GM12878 (cell line): ENCODE data around the gene MNAT1. TPM values are rescaled to one million over a fixed set of nuclear protein-coding genes. Genes with fewer than 3 reads are reported as not detected.

Source experiments
- ATAC-seq: fragments of 200-7000 bp; cut with Tn5 transposase; 3 replicates; pipeline ENCODE4 v1.9.1; 2020; ENCODE audit warnings: mild to moderate bottlenecking, moderate library complexity
- BruUV-seq: library from RNA; stranded (reverse); fragments of 400-500 nt; replicated peaks from 2 replicates; lab custom pipeline; 2021; lab: Mats Ljungman, UMichigan
- CTCF ChIA-PET: fragments of 300-600 bp; sonication (Branson Sonifier 250); formaldehyde crosslinking; extraction: SDS; loops from one replicate; lab custom pipeline; 2021; ENCODE audit warnings: inconsistent platforms; lab: Yijun Ruan, JAX
- POLR2A ChIA-PET: fragments of 350-600 bp; formaldehyde crosslinking; extraction: SDS; loops from one replicate; lab custom pipeline; 2021; ENCODE audit warnings: inconsistent platforms; lab: Charles Lee
- RAD21 ChIA-PET: fragments of 300-600 bp; sonication (Branson Sonifier 250); formaldehyde crosslinking; loops from one replicate; lab custom pipeline; 2023; ENCODE audit warnings: antibody characterized with exemption; ENCODE audit not compliant: unreplicated experiment; lab: Charles Lee
- SMC1A ChIA-PET: fragments of 300-600 bp; sonication (Branson Sonifier 250); formaldehyde crosslinking; loops from one replicate; lab custom pipeline; 2023; ENCODE audit not compliant: unreplicated experiment, uncharacterized antibody; lab: Charles Lee
- DNase-seq: peaks from one replicate; pipeline ENCODE4 v3.0.0-alpha.2; 2011; ENCODE audit warnings: low read depth, low spot score
- FAIRE-seq: peaks from 3 replicates; lab custom pipeline; 2011; peaks lifted over from hg19 to GRCh38; lab: Jason Lieb, UNC
- H2AFZ ChIP-seq: 2 replicates; pipeline ENCODE4 v1.6.0; 2011; ENCODE audit warnings: low read depth, low read length, control low read depth; ENCODE audit not compliant: control insufficient read depth
- H3K27ac ChIP-seq: 2 replicates; pipeline ENCODE4 v1.5.1; 2011; ENCODE audit warnings: control low read depth; ENCODE audit not compliant: control insufficient read depth, insufficient read depth
- H3K27me3 ChIP-seq, 2 experiments: replicated peaks in 1 of 2; 2 replicates each; pipeline versions ENCODE4 v1.6.0 to v1.6.1; 2011; ENCODE audit warnings: low read length in 1 of 2; ENCODE audit not compliant: control insufficient read depth in 2 of 2, insufficient read depth in 2 of 2
- H3K36me3 ChIP-seq, 2 experiments: 2 replicates each; pipeline ENCODE4 v1.5.1; 2011; ENCODE audit warnings: low read length in 1 of 2; ENCODE audit not compliant: control insufficient read depth in 2 of 2, insufficient read depth in 2 of 2
- H3K4me1 ChIP-seq: 2 replicates; pipeline ENCODE4 v1.6.1; 2011; ENCODE audit warnings: mild to moderate bottlenecking, low read length, moderate library complexity, mixed read lengths; ENCODE audit not compliant: control insufficient read depth, insufficient read depth
- H3K4me2 ChIP-seq: 2 replicates; pipeline ENCODE4 v1.6.0; 2011; ENCODE audit warnings: control low read depth; ENCODE audit not compliant: control insufficient read depth, insufficient read depth
- H3K4me3 ChIP-seq: fragments of 200-600 bp; sonication (generic); 2 replicates; pipeline ENCODE4 v1.5.1; 2016
- H3K79me2 ChIP-seq: 2 replicates; pipeline ENCODE4 v1.6.0; 2011; ENCODE audit warnings: low read length; ENCODE audit not compliant: control insufficient read depth, insufficient read depth
- H3K9ac ChIP-seq: 2 replicates; pipeline ENCODE4 v1.8.0; 2011; ENCODE audit warnings: low read length, control low read depth, mixed read lengths; ENCODE audit not compliant: control insufficient read depth, insufficient read depth
- H3K9me3 ChIP-seq: replicated peaks from 3 replicates; pipeline ENCODE4 v1.5.1; 2011; ENCODE audit warnings: mild to moderate bottlenecking, low read length; ENCODE audit not compliant: control insufficient read depth, insufficient read depth
- H4K20me1 ChIP-seq: 2 replicates; pipeline ENCODE4 v1.6.0; 2011; ENCODE audit not compliant: control insufficient read depth, insufficient read depth
- BACH1 ChIP-seq: fragments of 450-650 bp; IDR thresholded peaks from 2 replicates; pipeline ENCODE4 v1.6.1; 2017; ENCODE audit warnings: mild to moderate bottlenecking, borderline replicate concordance
- CHD1 ChIP-seq: IDR thresholded peaks from 2 replicates; pipeline ENCODE4 v1.6.1; 2012; ENCODE audit warnings: low read depth, low read length, improper control_type of control experiment
- CTCF ChIP-seq, 3 experiments: IDR thresholded peaks in 2 of 3; conservative IDR thresholded peaks in 1 of 3; 2 replicates each; pipeline ENCODE4 v1.5.1; 2011; ENCODE audit warnings: low read depth in 3 of 3, low read length in 3 of 3, mild to moderate bottlenecking in 3 of 3, control low read depth in 2 of 3, moderate library complexity in 2 of 3, inconsistent platforms in 1 of 3, mixed read lengths in 1 of 3; ENCODE audit not compliant: control insufficient read depth in 2 of 3, insufficient read depth in 1 of 3; ENCODE audit errors: extremely low read depth in 1 of 3
- FOXM1 ChIP-seq: IDR thresholded peaks from 2 replicates; pipeline ENCODE4 v1.6.1; 2012; ENCODE audit warnings: low read depth, mild to moderate bottlenecking, inconsistent platforms, low read length, moderate library complexity
- KDM1A ChIP-seq: fragments of 200-600 bp; sonication (generic); IDR thresholded peaks from 2 replicates; pipeline ENCODE4 v1.6.1; 2016; ENCODE audit warnings: borderline replicate concordance
- NR2F1 ChIP-seq: fragments of 450-650 bp; conservative IDR thresholded peaks from 2 replicates; pipeline ENCODE4 v1.6.1; 2017; ENCODE audit warnings: mild to moderate bottlenecking
- PAX8 ChIP-seq: fragments of 450-650 bp; IDR thresholded peaks from 2 replicates; pipeline ENCODE4 v1.6.1; 2017; ENCODE audit warnings: mild to moderate bottlenecking, moderate library complexity
- POLR2A ChIP-seq: IDR thresholded peaks from 2 replicates; pipeline ENCODE4 v1.6.1; 2011; ENCODE audit warnings: low read depth, mild to moderate bottlenecking, low read length
- SMARCA5 ChIP-seq: fragments of 450-650 bp; IDR thresholded peaks from 2 replicates; pipeline ENCODE4 v1.6.1; 2017; ENCODE audit warnings: mild to moderate bottlenecking
- TCF3 ChIP-seq: IDR thresholded peaks from 2 replicates; pipeline ENCODE4 v1.6.1; 2012; ENCODE audit warnings: low read depth, mild to moderate bottlenecking, low read length, borderline replicate concordance; ENCODE audit not compliant: insufficient read depth
- ZBTB40 ChIP-seq: fragments of 450-650 bp; IDR thresholded peaks from 2 replicates; pipeline ENCODE4 v1.6.1; 2016; ENCODE audit warnings: mild to moderate bottlenecking, moderate library complexity, borderline replicate concordance
- ZNF687 ChIP-seq: fragments of 450-650 bp; IDR thresholded peaks from 2 replicates; pipeline ENCODE4 v1.6.1; 2017; ENCODE audit warnings: mild to moderate bottlenecking, moderate library complexity
- WGBS: methylation state at CpG from one replicate; pipeline ENCODE4 v1.1.6; 2016; ENCODE audit warnings: low lambda C conversion rate; ENCODE audit not compliant: insufficient replicate concordance, insufficient coverage; ENCODE audit errors: missing lambda C conversion rate; 5-methylcytosine and 5-hydroxymethylcytosine counted together
- in situ Hi-C: fragments of 300-500 bp; cut with MboI; formaldehyde crosslinking; loops from 9 replicates; pipeline ENCODE4 v1.14.3; 2018; ENCODE audit warnings: mixed read lengths
- intact Hi-C: fragments of 100-400 bp; cut with micrococcal nuclease; formaldehyde crosslinking; loops from one replicate; pipeline ENCODE4 v1.14.2; 2022; ENCODE audit not compliant: unreplicated experiment
- polyA plus RNA-seq, 11 experiments: library from polyadenylated mRNA; depleted of rRNA in 4 of 11; unstranded in 6 of 11; stranded (reverse) in 5 of 11; fragments of >200 nt; fragmentation: Nextera tagmentation in 4 of 11; fragmentation: Illumina TruSeq in 1 of 11; extraction: Ambion mirVana in 4 of 11; extraction: Trizol in 1 of 11; gene quantifications; 1 replicate in 1 of 11; 2 replicates in 10 of 11; pipeline versions ENCODE4 v1.2.1 to v1.2.3, GENCODE V29; 2011 to 2016; ENCODE audit warnings: inconsistent platforms in 2 of 11, missing spikeins in 2 of 11, low read depth in 1 of 11
- total RNA-seq, 4 experiments: library from RNA; depleted of rRNA in 3 of 4; stranded (reverse); fragments of >200 nt in 3 of 4; fragmentation: Illumina TruSeq in 1 of 4; extraction: Trizol in 1 of 4; gene quantifications; 2 replicates each; pipeline versions ENCODE4 v1.2.1 to v1.2.3, GENCODE V29; 2013 to 2021
- TF ChIP-seq, protein P1 (sequence below): fragments of 450-650 bp; IDR thresholded peaks from 2 replicates; pipeline ENCODE4 v1.6.1; 2016; ENCODE audit warnings: mild to moderate bottlenecking

The MNAT1 gene
- total and polyA plus RNA-seq, 10 of the 15 experiments (the other 5 are each of a cell fraction or from before 2014, with no cell fraction given) = 26.5 to 67.4 (median 40.8) TPM

- no TSS peak for BruUV-seq
- no peak for DNase-seq
- Histone ChIP-seq H3K27me3 (no peaks in the 10 kb centered on the region), H3K4me3 (no peak overlapping the region), H3K27ac (no peak overlapping the region), H4K20me1 (no peaks in the 10 kb centered on the region), H3K4me1 (no peaks in the 10 kb centered on the region), H3K9me3 (no peaks in the 10 kb centered on the region; the same call in 2 of the 3 replicates), H3K9ac (no peak overlapping the region), H2AFZ (no peak overlapping the region), H3K4me2 (no peak overlapping the region), H3K36me3 (no peaks in the 10 kb centered on the region), H3K79me2 (no peaks in the 10 kb centered on the region)
- ChIA-PET SMC1A (no interaction called here), RAD21 (no interaction called here), CTCF (no interaction called here), POLR2A (no interaction called here)
- no peak for ATAC-seq
- intact Hi-C loops (no loop called here), in situ Hi-C loops (no loop called here)
- 71% methylated on average over 1 of the region's 1 CpG for WGBS
- no peak for FAIRE-seq
- TF ChIP-seq BACH1 (no peak), PAX8 (no peak), CTCF (IDR thresholded peaks at IDR 0.05 in 2 of 3, conservative IDR thresholded peaks at IDR 0.05 in 1 of 3; ENCODE audit: control insufficient read depth in 2 of 3, extremely low read depth in 1 of 3, insufficient read depth in 1 of 3, low read depth in 3 of 3, low read length in 3 of 3) (no peak), FOXM1 (no peak), KDM1A (no peak), CHD1 (no peak), TCF3 (no peak), SMARCA5 (no peak), ZBTB40 (no peak), NR2F1 (no peak), POLR2A (no peak), ZNF687 (no peak)
- TF ChIP-seq, protein P1, sequence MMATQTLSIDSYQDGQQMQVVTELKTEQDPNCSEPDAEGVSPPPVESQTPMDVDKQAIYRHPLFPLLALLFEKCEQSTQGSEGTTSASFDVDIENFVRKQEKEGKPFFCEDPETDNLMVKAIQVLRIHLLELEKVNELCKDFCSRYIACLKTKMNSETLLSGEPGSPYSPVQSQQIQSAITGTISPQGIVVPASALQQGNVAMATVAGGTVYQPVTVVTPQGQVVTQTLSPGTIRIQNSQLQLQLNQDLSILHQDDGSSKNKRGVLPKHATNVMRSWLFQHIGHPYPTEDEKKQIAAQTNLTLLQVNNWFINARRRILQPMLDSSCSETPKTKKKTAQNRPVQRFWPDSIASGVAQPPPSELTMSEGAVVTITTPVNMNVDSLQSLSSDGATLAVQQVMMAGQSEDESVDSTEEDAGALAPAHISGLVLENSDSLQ = no peak
These were observed 56.3 kb downstream of the MNAT1 start for GRCh38 chr14:60790850-60791249.
